ENCODE measurements around the gene IRAG1. TPM values are rescaled to one million over a fixed set of nuclear protein-coding genes. Genes with fewer than 3 reads are reported as not detected.

IRAG1 gene
- total RNA-seq, 2 experiments from 2014 or later, result not detected

DNA sequence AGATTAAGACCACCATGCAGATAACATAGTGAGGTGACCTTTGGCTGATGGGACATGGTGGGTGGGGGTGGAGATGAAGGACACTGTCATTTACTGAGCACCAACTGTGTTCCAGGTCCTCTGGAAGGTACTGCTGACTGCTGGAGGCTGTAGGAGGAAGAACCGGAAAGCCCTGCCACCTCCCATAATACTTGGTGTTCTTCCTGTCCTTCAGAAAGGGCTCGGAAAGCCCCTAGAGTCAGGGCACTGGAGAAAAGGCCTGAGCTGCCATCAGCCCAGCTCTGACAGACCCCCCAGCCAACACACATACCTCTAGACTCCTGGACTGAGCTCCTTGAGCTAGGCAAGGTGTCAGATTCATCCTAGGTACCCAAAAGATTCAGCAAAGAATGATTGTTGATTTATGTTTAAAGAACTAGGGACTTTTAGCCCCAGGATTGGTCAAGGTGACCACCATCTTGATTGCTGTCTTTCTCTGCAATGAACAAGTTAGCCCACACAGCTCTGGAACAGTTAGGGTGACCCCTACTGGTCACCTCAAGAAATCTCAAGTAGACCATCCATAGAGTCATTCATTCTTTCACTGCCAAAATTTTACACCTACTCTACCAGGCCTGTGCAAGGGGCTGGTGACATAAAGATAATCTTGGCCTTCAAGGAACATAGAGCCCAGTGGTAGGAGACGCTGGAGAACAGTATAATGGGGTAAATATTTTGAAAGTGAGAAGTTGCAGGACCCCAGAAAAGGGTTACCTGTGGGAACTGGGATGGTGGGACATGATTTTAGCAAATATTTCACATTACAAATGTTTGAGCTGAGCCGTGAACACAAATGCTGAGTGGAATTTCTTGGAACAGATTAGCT, 39.4 kb downstream of the IRAG1 start:
- Mint-ChIP-seq H3K36me3 (ENCODE audit: low read depth) (no peaks in the 10 kb centered on the region), H3K27ac (no peak overlapping the region), H3K9me3 (ENCODE audit: low read depth) (no peaks in the 10 kb centered on the region), H3K4me1 (peaks cover 20% of the 10 kb centered on the region), H3K4me3 (no peak overlapping the region), H3K27me3 (no peaks in the 10 kb centered on the region)
- intact Hi-C loops (cut with DNase I, micrococcal nuclease), result loop anchor here (1.0 to 2.0 kb wide), 5 partner anchors 81 to 248 kb away; partner anchors contain the start of gene RNF141 (in 2 of the 2)
- CTCF ChIA-PET, result interaction anchor here (0.6 to 4.5 kb wide), 24 partner anchors 10 to 1287 kb away, joined by 3 to 30 read pairs (median 4); partner anchors contain the start of gene RNF141
- peak; percentile 53 for DNase-seq
- POLR2A ChIA-PET, result interaction anchor here (0.6 kb wide), 1 partner anchor 178 kb away, joined by 5 read pairs; no protein-coding TSS in a partner anchor
- ATAC-seq, result peak; percentile 80

DNA sequence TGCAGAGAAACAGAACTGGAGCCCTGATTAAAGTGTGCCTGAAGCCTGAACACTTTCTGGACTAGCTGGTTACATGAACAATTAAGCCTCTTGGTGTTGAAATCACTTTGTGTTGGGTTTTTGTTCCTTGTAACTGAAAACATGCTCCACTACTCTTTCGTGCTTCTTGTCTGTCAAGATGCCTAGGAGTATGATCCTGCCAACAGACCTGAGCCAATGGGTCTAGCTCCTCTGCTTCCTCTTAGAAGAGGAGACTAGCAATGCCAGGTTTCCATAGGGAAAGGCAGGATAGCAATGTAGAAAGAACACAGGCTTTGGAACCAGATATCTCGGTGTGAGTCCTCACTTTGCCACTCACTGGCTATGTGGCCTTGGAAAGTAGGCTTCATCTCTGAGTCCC, 40.3 kb downstream of the IRAG1 start:
- no peaks in the 10 kb centered on the region for H3K9me3 Mint-ChIP-seq (ENCODE audit: low read depth)
- POLR2A ChIA-PET, result no interaction called here
- intact Hi-C loops (cut with DNase I, micrococcal nuclease), result no loop called here
- no peak for ATAC-seq
- H3K4me1 Mint-ChIP-seq, result peaks cover 14% of the 10 kb centered on the region
- no peak overlapping the region for H3K4me3 Mint-ChIP-seq
- CTCF ChIA-PET, result interaction anchor here (0.6 to 4.5 kb wide), 11 partner anchors 9 to 1004 kb away, joined by 3 to 30 read pairs (median 4); no protein-coding TSS in a partner anchor
- DNase-seq, result no peak
- H3K27me3 Mint-ChIP-seq, result no peaks in the 10 kb centered on the region
- H3K27ac Mint-ChIP-seq, result no peak overlapping the region
- no peaks in the 10 kb centered on the region for H3K36me3 Mint-ChIP-seq (ENCODE audit: low read depth)

DNA sequence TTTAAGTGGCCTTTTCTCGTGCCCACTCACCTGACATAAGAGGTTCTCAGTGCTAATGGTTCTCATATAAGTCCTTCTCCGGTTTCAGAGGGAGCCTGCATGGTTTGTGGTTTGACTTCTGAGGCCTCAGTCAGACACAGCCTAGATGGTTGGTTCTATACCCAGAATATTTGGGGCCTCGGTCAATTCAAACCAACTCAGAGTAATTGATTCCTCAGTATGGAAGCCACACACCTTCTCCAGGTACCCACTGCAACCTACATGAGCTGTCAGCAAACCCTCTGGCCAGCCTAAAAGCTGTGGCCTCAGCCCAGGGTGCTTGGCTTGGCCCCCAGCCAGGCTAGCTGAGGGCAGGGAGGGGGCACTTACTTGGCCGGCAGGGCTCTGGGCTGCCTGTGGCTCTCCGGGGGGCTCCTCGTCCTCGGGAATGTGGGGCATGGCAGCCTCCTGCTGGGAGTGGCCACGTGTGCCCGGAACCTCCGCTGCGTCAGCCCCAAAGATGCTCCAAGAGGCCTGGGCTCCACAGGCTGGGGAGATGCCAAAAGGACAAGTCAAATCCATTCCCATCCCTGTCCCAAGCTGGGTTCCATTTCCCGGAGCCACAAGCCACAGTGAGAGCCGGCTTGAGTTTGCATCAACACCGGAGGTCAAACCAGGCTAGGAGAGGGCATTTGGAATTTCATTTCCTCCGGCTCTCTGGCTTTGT, 41.7 kb downstream of the IRAG1 start:
- ATAC-seq (no peak), DNase-seq (no peak)
- Mint-ChIP-seq H3K4me1 (peaks cover 2% of the 10 kb centered on the region), H3K4me3 (no peak overlapping the region), H3K9me3 (ENCODE audit: low read depth) (no peaks in the 10 kb centered on the region), H3K27me3 (no peaks in the 10 kb centered on the region), H3K27ac (no peak overlapping the region), H3K36me3 (ENCODE audit: low read depth) (no peaks in the 10 kb centered on the region)
- POLR2A ChIA-PET, result no interaction called here
- intact Hi-C loops (cut with DNase I, micrococcal nuclease), result no loop called here
- CTCF ChIA-PET, result interaction anchor here (0.8 to 4.5 kb wide), 4 partner anchors 18 to 246 kb away, joined by 3 to 21 read pairs (median 4); partner anchors contain the start of gene RNF141

DNA sequence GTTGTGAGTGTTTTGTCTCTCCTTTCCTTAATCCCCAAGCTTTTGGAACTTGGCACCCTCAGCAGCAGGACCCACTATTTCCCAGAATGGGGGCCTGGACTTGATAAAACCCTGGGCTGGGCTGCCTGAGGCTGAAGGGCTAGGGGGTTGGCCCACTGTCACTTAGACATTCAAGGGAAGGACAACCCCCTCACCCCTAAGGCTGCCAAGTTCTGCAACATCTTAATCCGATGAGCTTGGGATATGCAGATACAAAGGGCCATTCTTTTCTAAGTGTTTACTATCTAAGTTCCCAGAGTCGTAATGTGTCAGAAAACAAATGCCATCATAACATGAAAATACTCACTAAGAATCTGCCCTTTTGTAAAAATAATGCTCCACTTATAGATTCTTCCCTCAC, 42.9 kb downstream of the IRAG1 start:
- no peaks in the 10 kb centered on the region for H3K4me1 Mint-ChIP-seq
- H3K9me3 Mint-ChIP-seq (ENCODE audit: low read depth), result no peaks in the 10 kb centered on the region
- ATAC-seq (no peak), DNase-seq (no peak)
- POLR2A ChIA-PET, result no interaction called here
- no peaks in the 10 kb centered on the region for H3K27me3 Mint-ChIP-seq
- H3K27ac Mint-ChIP-seq, result no peak overlapping the region
- no peaks in the 10 kb centered on the region for H3K36me3 Mint-ChIP-seq (ENCODE audit: low read depth)
- intact Hi-C loops (cut with DNase I, micrococcal nuclease), result no loop called here
- CTCF ChIA-PET, result interaction anchor here (1.0 to 4.5 kb wide), 3 partner anchors 20 to 245 kb away, joined by 3 to 21 read pairs (median 5); partner anchors contain the start of gene RNF141
- no peak overlapping the region for H3K4me3 Mint-ChIP-seq

DNA sequence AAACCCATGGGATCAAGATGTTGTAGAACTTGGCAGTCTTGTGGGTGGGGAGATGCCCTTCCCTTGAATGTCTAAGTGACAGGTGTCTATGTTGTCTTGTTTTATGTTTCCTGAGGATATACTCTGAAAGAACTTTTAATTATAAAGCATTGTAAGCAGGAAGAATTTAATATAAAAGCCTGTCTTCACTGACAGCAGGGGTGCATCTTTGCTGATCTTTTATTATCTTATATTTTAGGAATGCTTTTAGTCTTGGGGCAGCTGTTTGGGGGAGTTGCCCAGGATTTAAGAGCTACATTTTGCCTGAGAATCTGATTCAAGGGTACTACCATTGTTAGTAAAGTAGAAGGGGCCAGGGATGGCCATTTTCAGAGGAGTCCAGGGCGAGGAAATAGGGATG, 43.4 kb downstream of the IRAG1 start:
- H3K27me3 Mint-ChIP-seq, result no peaks in the 10 kb centered on the region
- H3K27ac Mint-ChIP-seq, result no peak overlapping the region
- POLR2A ChIA-PET, result no interaction called here
- CTCF ChIA-PET, result interaction anchor here (0.7 to 1.5 kb wide), 2 partner anchors 70 to 110 kb away, joined by 3 to 5 read pairs; partner anchors contain the start of gene RNF141
- DNase-seq, result no peak
- H3K4me3 Mint-ChIP-seq, result no peak overlapping the region
- H3K9me3 Mint-ChIP-seq (ENCODE audit: low read depth), result no peaks in the 10 kb centered on the region
- intact Hi-C loops (cut with DNase I, micrococcal nuclease), result no loop called here
- no peaks in the 10 kb centered on the region for H3K36me3 Mint-ChIP-seq (ENCODE audit: low read depth)
- ATAC-seq, result no peak
- H3K4me1 Mint-ChIP-seq, result no peaks in the 10 kb centered on the region

DNA sequence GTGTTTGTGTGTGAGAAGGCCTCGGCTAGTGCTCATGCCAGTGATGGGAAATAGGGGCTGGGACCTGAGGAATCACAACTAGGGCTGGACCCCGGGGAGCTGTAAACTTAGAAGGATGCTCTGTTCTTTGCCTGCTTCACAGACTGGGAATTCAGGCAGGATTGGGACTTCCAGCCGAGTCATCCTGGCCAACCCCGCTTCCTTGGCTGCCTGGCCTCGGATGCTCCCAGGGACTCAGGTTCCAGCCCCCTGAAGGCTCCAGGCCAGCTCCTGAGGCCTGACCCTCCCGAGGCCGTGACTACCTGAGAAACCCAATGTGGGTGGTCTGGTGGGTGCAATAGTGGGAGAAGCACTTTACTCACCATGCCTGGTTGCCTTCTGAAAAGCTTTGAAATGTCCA, 44.7 kb downstream of the IRAG1 start:
- ChIA-PET CTCF (interaction anchor here (1.1 kb wide), 1 partner anchor 82 kb away, joined by 3 read pairs; no protein-coding TSS in a partner anchor), POLR2A (no interaction called here)
- Mint-ChIP-seq H3K4me1 (no peaks in the 10 kb centered on the region), H3K9me3 (ENCODE audit: low read depth) (no peaks in the 10 kb centered on the region), H3K27me3 (no peaks in the 10 kb centered on the region), H3K4me3 (no peak overlapping the region), H3K27ac (no peak overlapping the region), H3K36me3 (ENCODE audit: low read depth) (no peaks in the 10 kb centered on the region)
- intact Hi-C loops (cut with DNase I, micrococcal nuclease), result no loop called here
- ATAC-seq, result no peak
- DNase-seq, result no peak

DNA sequence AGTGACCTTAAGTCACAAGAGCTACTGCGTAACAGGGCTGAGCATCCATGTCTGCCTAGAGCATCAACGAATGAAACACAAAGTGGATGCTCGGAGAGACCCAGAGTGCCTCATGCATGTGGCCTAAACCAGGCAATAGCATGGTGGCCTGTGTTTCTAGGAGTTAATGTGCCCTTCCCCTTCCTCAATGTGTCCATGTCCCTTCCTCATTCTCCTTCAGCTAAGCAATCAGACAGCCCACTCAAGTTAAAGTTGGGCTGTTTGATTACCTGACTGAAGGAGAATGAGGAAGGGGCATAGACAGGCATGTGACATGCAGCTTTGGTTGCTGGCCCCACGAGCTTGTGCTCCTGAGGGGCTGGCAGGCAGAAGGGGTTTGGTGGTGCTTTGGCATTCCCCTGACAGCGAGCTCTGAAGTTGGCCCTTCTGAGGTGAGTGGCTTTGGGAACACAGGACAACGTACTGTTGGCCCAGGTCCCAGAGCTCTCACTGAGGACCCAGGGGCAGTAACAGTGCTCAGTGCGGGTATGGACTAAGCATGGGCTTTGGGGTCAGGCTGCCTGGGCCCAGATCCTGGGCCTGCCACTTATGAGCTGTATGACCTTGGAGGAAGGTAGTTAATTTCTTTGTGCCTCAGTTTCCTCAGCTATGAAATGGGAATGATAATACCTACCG, 46.7 kb downstream of the IRAG1 start:
- Mint-ChIP-seq H3K4me3 (no peak overlapping the region), H3K4me1 (no peaks in the 10 kb centered on the region)
- intact Hi-C loops (cut with DNase I, micrococcal nuclease), result no loop called here

DNA sequence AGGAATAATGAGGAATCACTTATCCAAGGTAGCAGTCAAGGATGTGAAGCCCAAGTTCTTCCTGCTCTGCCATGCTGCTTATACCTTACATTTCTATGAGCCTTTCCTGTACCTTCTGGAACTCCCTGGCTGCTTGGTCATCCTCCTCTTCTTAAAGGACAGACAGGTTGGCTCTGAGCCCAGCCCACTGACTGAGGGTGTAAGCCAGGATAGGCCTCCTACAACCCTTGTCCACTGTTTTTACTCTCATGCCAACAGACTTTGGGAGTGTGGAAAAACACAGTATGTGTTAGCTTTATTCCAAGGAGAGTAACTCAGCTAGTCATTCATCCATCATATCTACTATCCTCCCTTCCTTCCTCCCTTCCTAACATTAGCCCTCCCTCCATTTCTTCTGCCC, 47.5 kb downstream of the IRAG1 start:
- CTCF ChIA-PET, result interaction anchor here (0.6 kb wide), 1 partner anchor 72 kb away, joined by 3 read pairs; no protein-coding TSS in a partner anchor
- DNase-seq (no peak), ATAC-seq (no peak)
- no peaks in the 10 kb centered on the region for H3K27me3 Mint-ChIP-seq
- POLR2A ChIA-PET, result no interaction called here
- no peaks in the 10 kb centered on the region for H3K9me3 Mint-ChIP-seq (ENCODE audit: low read depth)
- no peaks in the 10 kb centered on the region for H3K4me1 Mint-ChIP-seq
- no peak overlapping the region for H3K27ac Mint-ChIP-seq
- H3K36me3 Mint-ChIP-seq (ENCODE audit: low read depth), result no peaks in the 10 kb centered on the region
- no peak overlapping the region for H3K4me3 Mint-ChIP-seq
- intact Hi-C loops (cut with DNase I, micrococcal nuclease), result no loop called here

More for the DNA sequence above, 46.7 kb downstream of the IRAG1 start:
- ChIA-PET POLR2A (interaction anchor here (0.7 to 1.3 kb wide), 2 partner anchors 29 to 78 kb away, joined by 3 to 4 read pairs; no protein-coding TSS in a partner anchor), CTCF (interaction anchor here (0.6 to 0.9 kb wide), 3 partner anchors 72 to 87 kb away, joined by 3 read pairs; no protein-coding TSS in a partner anchor)
- ATAC-seq (no peak), DNase-seq (no peak)
- no peak overlapping the region for H3K27ac Mint-ChIP-seq
- no peaks in the 10 kb centered on the region for H3K36me3 Mint-ChIP-seq (ENCODE audit: low read depth)
- H3K27me3 Mint-ChIP-seq, result no peaks in the 10 kb centered on the region
- no peaks in the 10 kb centered on the region for H3K9me3 Mint-ChIP-seq (ENCODE audit: low read depth)

DNA sequence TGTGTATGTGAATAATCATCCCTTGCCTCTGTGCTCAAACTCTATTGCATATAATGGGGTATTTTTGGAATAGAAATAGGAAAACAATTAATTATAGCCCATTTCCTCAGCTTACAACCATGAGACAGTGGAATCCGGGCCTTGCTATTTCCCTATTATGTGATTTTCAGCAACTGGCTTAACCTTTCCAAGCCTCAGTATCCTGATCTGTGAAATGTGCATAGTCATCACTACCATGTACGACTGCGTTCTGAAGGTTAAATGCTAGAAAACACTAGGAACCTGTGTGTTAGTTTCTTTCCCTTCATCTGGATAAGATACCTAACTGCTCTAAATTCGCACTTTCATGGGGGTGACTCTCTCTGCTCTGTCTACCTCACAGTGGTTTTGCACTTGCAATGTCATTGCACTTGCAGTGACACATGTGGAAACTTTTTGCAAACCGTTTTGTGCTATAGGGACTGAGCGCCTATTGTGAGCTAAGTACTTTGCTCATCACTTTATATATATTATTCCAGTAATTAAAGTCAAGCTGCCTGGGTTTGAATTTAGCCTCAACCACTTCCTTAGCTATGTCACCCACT, 48.3 kb downstream of the IRAG1 start:
- Mint-ChIP-seq H3K27ac (no peak overlapping the region), H3K9me3 (ENCODE audit: low read depth) (no peaks in the 10 kb centered on the region), H3K27me3 (no peaks in the 10 kb centered on the region), H3K36me3 (ENCODE audit: low read depth) (no peaks in the 10 kb centered on the region), H3K4me3 (no peak overlapping the region), H3K4me1 (no peaks in the 10 kb centered on the region)
- intact Hi-C loops (cut with DNase I, micrococcal nuclease), result no loop called here
- ChIA-PET CTCF (interaction anchor here (2.4 kb wide), 1 partner anchor 9 kb away, joined by 9 read pairs; no protein-coding TSS in a partner anchor), POLR2A (no interaction called here)
- ATAC-seq, result no peak
- no peak for DNase-seq

Data from activated CD4-positive, alpha-beta T cell treated with anti-CD3 and anti-CD28 coated beads for 36 hours (primary cell).